Endodermal cell (in vitro differentiated cells): ENCODE results near the gene R3HDM1. TPM values are rescaled to one million over a fixed set of nuclear protein-coding genes. Genes with fewer than 3 reads are reported as not detected.
A peak's percentile ranks its signal among the peaks of the same experiment; 100 is the strongest.

Source experiments
- DNase-seq: peaks from one replicate; pipeline ENCODE4 v3.0.0-alpha.2; 2017
- H3K27ac ChIP-seq: 2 replicates; pipeline ENCODE4 v1.5.1; 2013; ENCODE audit warnings: mild to moderate bottlenecking, low read depth, low read length, moderate library complexity
- H3K27me3 ChIP-seq: 2 replicates; pipeline ENCODE4 v1.6.1; 2013; ENCODE audit warnings: mild to moderate bottlenecking, low read length, moderate library complexity; ENCODE audit not compliant: insufficient read depth, control insufficient read depth, poor library complexity, severe bottlenecking
- H3K36me3 ChIP-seq: 2 replicates; pipeline ENCODE4 v1.7.0; 2013; ENCODE audit warnings: mild to moderate bottlenecking, low read length, moderate library complexity; ENCODE audit not compliant: control insufficient read depth, insufficient read depth
- H3K4me1 ChIP-seq: one replicate; pipeline ENCODE4 v1.7.0; 2013; ENCODE audit warnings: low read length; ENCODE audit not compliant: control insufficient read depth, insufficient read depth
- H3K4me3 ChIP-seq: 2 replicates; pipeline ENCODE4 v1.5.1; 2013; ENCODE audit warnings: mild to moderate bottlenecking, low read length, moderate library complexity
- H3K9ac ChIP-seq: 2 replicates; pipeline ENCODE4 v1.6.1; 2013; ENCODE audit warnings: mild to moderate bottlenecking, low read length, moderate library complexity; ENCODE audit not compliant: poor library complexity, severe bottlenecking; ENCODE audit errors: extremely low read depth
- H3K9me3 ChIP-seq: 2 replicates; pipeline ENCODE4 v1.6.1; 2013; ENCODE audit warnings: mild to moderate bottlenecking, low read length, moderate library complexity; ENCODE audit not compliant: control insufficient read depth
- H3K27ac Mint-ChIP-seq: 2 replicates; pipeline ENCODE4 v1.8.0; 2020; ENCODE audit warnings: mixed read lengths
- H3K27me3 Mint-ChIP-seq: 2 replicates; pipeline ENCODE4 v1.8.0; 2021; ENCODE audit warnings: mild to moderate bottlenecking, mixed read lengths; ENCODE audit not compliant: insufficient read depth
- H3K36me3 Mint-ChIP-seq: 2 replicates; pipeline ENCODE4 v1.8.0; 2020; ENCODE audit warnings: low read depth, mixed read lengths
- H3K4me1 Mint-ChIP-seq: 2 replicates; pipeline ENCODE4 v1.8.0; 2020; ENCODE audit warnings: mixed read lengths
- H3K4me3 Mint-ChIP-seq: 2 replicates; pipeline ENCODE4 v1.8.0; 2020; ENCODE audit warnings: mild to moderate bottlenecking, moderate library complexity, mixed read lengths
- H3K9me3 Mint-ChIP-seq: 2 replicates; pipeline ENCODE4 v1.8.0; 2020; ENCODE audit warnings: mild to moderate bottlenecking, mixed read lengths
- WGBS, 2 experiments: methylation state at CpG; one replicate each; pipeline versions ENCODE4 v1.1.5 to v1.1.7; 2013; ENCODE audit warnings: missing lambda C conversion rate in 2 of 2, mixed read lengths in 1 of 2; ENCODE audit not compliant: insufficient coverage in 1 of 2, insufficient read length in 1 of 2; 5-methylcytosine and 5-hydroxymethylcytosine counted together
- total RNA-seq, 2 donors: library from RNA; stranded (reverse); fragmentation: NEBNext Ultra II Directional in 1 of 2; extraction: Animal tissue kit (Norgen Biotek cat#: 25700) in 1 of 2; gene quantifications; 2 replicates in 1 of 2; 3 replicates in 1 of 2; pipeline ENCODE4 v1.2.1, GENCODE V29; 2021
- TF ChIP-seq, protein P1 (sequence below): fragments of 200-600 bp; sonication (generic); conservative IDR thresholded peaks from 2 replicates; pipeline ENCODE4 v1.5.0; 2021; ENCODE audit warnings: antibody characterized with exemption, mild to moderate bottlenecking

R3HDM1 gene
- total RNA-seq, 2 donors from 2014 or later = 52.6 to 67.0 TPM

DNA sequence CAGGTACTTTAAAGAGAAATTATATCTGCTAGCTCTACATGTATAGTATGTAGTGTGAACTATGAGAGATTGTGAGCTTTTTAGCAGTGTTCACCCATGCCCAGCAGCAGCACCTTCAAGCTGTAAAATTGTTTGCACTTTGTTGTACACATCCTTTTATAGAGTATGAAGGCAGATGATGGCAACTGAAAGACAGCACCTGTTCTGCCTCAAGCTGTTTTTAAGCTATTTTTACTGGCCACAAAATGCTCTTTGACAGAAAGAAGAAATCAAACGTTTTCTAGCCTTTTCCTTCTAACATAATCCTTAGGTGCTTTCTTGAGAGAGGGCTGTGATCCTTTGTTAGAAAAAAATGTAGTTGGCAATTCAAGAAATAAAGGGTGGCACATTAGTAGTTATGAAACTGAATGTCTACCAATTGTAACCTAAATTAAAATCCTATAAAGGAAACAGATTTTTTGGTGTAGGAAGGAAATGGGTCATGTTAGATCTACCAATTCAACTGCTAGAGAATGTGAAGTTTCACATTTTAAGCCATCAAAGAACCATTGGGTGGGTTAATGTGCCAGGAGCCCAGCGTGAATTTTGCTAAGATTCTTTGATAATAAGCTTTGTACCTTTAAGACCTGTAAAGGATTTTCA is 59.5 kb downstream of the R3HDM1 start:
- 92% methylated on average over 2 of the region's 2 CpGs; no CpG with 5 or more reads in 1 of the 2 experiments for WGBS, 2 experiments
- Histone ChIP-seq H3K27me3 (no peaks in the 10 kb centered on the region), H3K9ac (no peak overlapping the region), H3K27ac (no peak overlapping the region), H3K4me3 (no peak overlapping the region), H3K36me3 (peaks cover 11% of the 10 kb centered on the region), H3K4me1 (no peaks in the 10 kb centered on the region), H3K9me3 (peaks cover 26% of the 10 kb centered on the region)
- TF ChIP-seq, protein P1, sequence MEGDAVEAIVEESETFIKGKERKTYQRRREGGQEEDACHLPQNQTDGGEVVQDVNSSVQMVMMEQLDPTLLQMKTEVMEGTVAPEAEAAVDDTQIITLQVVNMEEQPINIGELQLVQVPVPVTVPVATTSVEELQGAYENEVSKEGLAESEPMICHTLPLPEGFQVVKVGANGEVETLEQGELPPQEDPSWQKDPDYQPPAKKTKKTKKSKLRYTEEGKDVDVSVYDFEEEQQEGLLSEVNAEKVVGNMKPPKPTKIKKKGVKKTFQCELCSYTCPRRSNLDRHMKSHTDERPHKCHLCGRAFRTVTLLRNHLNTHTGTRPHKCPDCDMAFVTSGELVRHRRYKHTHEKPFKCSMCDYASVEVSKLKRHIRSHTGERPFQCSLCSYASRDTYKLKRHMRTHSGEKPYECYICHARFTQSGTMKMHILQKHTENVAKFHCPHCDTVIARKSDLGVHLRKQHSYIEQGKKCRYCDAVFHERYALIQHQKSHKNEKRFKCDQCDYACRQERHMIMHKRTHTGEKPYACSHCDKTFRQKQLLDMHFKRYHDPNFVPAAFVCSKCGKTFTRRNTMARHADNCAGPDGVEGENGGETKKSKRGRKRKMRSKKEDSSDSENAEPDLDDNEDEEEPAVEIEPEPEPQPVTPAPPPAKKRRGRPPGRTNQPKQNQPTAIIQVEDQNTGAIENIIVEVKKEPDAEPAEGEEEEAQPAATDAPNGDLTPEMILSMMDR = no peak
- Mint-ChIP-seq H3K36me3 (peaks cover 28% of the 10 kb centered on the region), H3K27me3 (no peaks in the 10 kb centered on the region), H3K9me3 (peaks cover 20% of the 10 kb centered on the region), H3K27ac (no peak overlapping the region), H3K4me1 (peaks cover 9% of the 10 kb centered on the region), H3K4me3 (no peak overlapping the region)
- DNase-seq = no peak

DNA sequence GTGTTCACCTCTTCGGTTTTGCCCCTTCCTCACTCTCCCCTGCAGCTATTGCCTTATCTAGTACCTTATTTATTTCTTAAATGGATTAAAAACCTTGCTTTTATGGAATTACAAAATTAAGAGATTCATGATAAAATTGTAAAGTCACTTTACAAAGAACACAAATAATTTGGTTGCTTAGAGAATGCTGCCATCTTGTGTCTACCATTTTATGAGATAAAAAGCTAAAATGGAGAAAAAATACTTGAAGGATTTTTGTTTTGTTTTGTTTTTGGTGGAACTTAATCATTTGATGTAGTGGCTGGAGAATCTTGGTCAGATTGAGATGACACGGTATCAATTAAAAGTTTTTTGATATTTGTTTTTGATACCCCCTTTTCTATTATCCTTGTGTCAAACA is 69.6 kb downstream of the R3HDM1 start:
- 80 to 100% methylated on average over 1 to 2 of the region's 2 CpGs for WGBS, 2 experiments

DNA sequence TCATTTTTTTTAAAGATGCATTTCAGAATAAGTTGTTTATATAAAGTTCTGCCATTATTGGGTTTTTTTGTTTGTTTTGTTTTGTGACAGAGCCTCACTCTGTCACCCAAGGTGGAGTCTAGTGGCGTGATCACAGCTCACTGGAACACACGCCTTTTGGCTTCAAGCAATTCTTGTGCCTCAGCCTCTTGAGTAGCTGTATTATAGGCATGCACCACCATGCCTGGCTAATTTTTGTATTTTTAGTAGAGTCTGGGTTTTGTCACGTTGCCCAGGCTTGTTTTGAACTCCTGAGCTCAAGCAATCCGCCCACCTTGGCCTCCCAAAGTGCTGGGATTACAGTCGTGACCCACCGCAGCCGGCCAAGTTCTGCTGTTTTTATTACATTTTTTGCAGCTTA is 72.3 kb downstream of the R3HDM1 start:
- TF ChIP-seq, protein P1 = no peak
- peaks cover 37% of the 10 kb centered on the region for H3K36me3 Mint-ChIP-seq

More for the DNA sequence above, 69.6 kb downstream of the R3HDM1 start:
- Histone ChIP-seq H3K9ac (no peak overlapping the region), H3K4me3 (no peak overlapping the region), H3K27me3 (no peaks in the 10 kb centered on the region), H3K9me3 (no peaks in the 10 kb centered on the region), H3K4me1 (no peaks in the 10 kb centered on the region), H3K27ac (no peak overlapping the region), H3K36me3 (peaks cover 31% of the 10 kb centered on the region)
- DNase-seq = no peak
- TF ChIP-seq, protein P1 = peak; percentile 36
- H3K4me1 Mint-ChIP-seq = peaks cover 15% of the 10 kb centered on the region
- H3K27ac Mint-ChIP-seq = no peak overlapping the region
- no peak overlapping the region for H3K4me3 Mint-ChIP-seq
- H3K9me3 Mint-ChIP-seq = no peaks in the 10 kb centered on the region
- H3K27me3 Mint-ChIP-seq = no peaks in the 10 kb centered on the region
- peaks cover 25% of the 10 kb centered on the region for H3K36me3 Mint-ChIP-seq

More for the DNA sequence above, 72.3 kb downstream of the R3HDM1 start:
- no peaks in the 10 kb centered on the region for H3K4me1 ChIP-seq
- H3K9me3 ChIP-seq = no peaks in the 10 kb centered on the region
- peaks cover 43% of the 10 kb centered on the region for H3K36me3 ChIP-seq
- no peak overlapping the region for H3K4me3 Mint-ChIP-seq
- no peak overlapping the region for H3K9ac ChIP-seq
- H3K4me1 Mint-ChIP-seq = no peaks in the 10 kb centered on the region
- DNase-seq = no peak
- H3K27ac Mint-ChIP-seq = no peak overlapping the region
- no peak overlapping the region for H3K27ac ChIP-seq
- H3K27me3 ChIP-seq = no peaks in the 10 kb centered on the region
- no peaks in the 10 kb centered on the region for H3K27me3 Mint-ChIP-seq
- H3K4me3 ChIP-seq = no peak overlapping the region
- no peaks in the 10 kb centered on the region for H3K9me3 Mint-ChIP-seq
- 97 to 98% methylated on average over 7 of the region's 7 CpGs for WGBS, 2 experiments
